EL (cell line): ENCODE data around the gene STAMBP.
"Not testable (repeated sequence)": the region's sequence is repeated elsewhere in the genome, so short reads cannot be mapped to it uniquely, and the experiment has no call there.

Experiments
- DNase-seq: peaks from one replicate; pipeline ENCODE4 v3.0.0-alpha.2; 2016

Gene STAMBP

DNA sequence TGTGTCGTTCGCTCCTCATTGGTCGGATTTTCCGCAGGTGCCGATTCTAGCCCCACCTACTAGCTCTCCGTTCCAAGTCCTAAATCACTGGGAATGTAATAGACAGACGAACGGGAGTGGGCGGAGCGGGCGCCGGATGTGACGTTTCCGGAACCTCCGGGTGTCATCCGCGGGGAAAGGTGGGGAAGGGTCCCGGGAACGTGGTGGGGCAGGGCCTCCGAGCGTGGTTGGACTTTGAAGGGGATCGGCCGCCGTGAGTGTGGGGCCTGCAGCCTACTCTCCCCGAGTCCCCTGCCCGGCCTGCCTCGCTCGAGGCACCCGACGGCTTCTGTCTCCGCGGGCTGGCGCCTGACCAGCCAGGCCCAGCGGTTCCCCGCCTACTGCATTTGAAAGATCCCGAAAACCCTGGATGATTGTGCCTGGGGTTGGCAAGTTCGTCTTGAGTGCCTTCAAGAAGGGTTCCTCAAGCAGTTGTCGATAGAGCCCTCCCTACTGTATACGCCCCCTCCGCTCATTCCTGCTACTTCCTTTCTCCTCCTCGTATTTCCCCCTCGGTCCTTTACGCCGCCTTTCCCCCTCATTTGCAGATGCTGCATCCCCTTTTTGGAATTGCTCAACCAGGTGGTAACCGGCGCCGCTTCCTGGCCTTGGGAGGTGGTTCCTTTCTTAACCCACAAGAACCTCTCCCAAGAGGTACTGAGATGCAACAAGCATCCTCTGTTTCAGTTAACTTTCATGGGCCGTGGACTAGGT, at the start of gene STAMBP:
TSS of gene STAMBP (plus strand) at position 144 of the 753 bp plus-strand sequence. CDS start 1,896 bp downstream, outside the sequence.
- peak; percentile 96 for DNase-seq

GRCh38 chr2:73779467-73780236, 49.1 kb upstream of the STAMBP start, which contains the start of gene DUSP11:
Gene DUSP11, minus strand, starts transcription at chr2:73780103. Its CDS starts 129 bp downstream, at chr2:73779974.
- peak; percentile 94 for DNase-seq

GRCh38 chr2:73780237-73780582, 48.6 kb upstream of the STAMBP start:
- no peak for DNase-seq

GRCh38 chr2:73783402-73783801, 45.4 kb upstream of the STAMBP start:
- peak; percentile 22 for DNase-seq

GRCh38 chr2:73783883-73784282, 44.9 kb upstream of the STAMBP start, which contains the start of gene C2orf78:
Gene C2orf78, plus strand, starts transcription at chr2:73784183. Its CDS starts 127 bp downstream, at chr2:73784310.
- DNase-seq, result not testable (repeated sequence)

- no peak for DNase-seq
Observed at GRCh38 chr2:73811878-73812277, 16.9 kb upstream of the STAMBP start.

DNA sequence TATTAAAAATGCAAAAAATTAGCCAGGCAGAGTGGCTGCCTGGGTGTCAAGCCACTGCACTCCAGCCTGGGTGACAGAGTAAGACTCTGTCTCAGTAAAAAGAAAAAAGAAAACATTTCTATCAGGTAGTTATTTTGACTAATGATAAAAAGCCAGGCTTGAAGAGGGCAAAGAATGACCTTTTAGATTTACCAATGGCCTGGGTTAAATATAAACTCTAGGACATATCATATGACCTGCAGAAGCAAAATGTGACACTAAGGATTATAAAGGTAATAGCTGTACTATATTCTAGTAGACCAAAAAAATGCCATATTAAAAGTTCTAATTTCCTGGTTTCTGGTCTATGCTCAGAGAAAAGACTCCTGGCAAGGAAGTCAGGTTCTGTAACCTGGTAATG, 16.1 kb upstream of the STAMBP start:
- DNase-seq, result no peak

DNA sequence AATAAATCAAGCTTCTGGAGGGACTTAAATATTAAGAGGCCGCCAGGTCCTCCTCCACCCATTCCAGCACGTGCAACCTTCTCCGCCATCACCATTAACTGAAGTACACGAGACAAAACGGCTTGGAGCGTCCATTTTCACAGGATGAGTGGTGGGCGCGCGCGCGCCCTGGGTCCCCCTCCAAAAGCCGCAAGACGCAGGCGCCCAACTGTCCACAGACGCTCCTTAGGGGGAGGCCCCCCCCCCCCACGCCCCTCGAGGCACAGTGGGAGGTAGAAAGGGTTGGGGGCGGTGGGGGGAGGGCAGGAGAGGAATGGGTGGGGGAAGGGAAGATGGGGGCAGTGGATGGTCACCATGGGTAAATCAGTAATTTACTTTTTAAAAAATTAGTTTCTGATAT, 10.5 kb upstream of the STAMBP start:
- no peak for DNase-seq

- no peak for DNase-seq
Observed at GRCh38 chr2:73821227-73821626, 7.5 kb upstream of the STAMBP start.

- DNase-seq, result no peak
Observed at GRCh38 chr2:73821669-73822068, 7.1 kb upstream of the STAMBP start.

GRCh38 chr2:73822276-73822675, 6.5 kb upstream of the STAMBP start:
- no peak for DNase-seq

- DNase-seq, result no peak
Observed at GRCh38 chr2:73822991-73823390, 5.8 kb upstream of the STAMBP start.

DNA sequence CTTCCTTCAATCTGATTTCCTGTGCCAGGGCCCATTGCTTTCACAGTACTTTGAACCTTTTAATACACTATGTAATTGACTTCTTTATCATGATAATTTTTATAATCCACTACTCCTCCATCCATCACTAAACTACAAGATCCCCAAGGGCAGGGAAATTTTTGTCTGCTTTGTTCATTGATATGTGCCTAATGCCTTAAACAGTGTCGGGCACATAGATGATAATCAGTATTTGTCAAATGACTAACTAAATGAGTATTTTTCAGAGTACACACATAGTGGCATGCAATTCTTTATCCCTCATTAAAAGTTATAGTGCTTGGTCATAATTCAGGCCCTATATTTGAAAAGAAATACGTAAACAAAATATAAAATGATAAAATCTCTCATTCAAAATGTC, 5.3 kb upstream of the STAMBP start:
- DNase-seq, result no peak

GRCh38 chr2:73823916-73824523, 4.7 kb upstream of the STAMBP start:
- DNase-seq, result peak; percentile 75

DNA sequence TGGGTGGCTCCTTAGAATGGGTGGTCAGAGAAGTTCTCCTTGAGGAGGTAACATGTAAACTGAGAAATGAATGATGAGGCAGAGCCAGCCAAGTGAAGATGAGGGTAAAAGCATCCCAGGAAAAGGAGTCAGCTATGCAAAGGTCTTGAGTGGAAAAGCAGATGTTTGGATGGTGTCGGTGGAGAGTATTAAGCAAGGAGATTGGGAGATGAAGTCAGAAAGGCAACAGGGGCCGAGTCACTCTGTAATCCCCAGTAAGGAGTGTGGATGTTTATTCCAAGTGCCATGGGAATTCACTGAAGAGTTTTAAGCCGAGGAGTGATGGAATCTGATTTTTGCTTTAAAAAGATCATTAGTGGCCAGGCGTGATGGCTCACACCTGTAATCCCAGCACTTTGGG, 3.4 kb upstream of the STAMBP start:
- no peak for DNase-seq

DNA sequence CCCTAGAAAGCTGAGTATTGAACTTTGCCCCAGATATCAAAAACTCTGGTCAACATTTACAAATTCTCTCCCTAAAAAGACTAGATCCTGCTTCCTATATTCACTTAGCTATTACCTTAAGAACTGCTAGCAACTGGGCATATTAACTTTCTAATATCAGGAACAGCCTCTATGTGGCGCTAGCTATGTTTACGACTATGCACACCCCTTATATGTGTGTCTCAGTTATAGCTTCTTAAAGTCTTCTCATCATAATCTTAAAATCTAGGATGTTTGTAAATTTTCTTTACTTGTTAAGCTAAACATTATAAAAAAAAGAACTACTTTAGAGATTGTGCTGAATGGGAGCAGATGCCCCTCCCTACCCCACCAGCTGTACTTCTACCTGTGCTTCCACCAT, 1.7 kb upstream of the STAMBP start:
- DNase-seq, result peak; percentile 48

GRCh38 chr2:73827660-73828388, 937 bp upstream of the STAMBP start:
- DNase-seq, result no peak

- DNase-seq, result no peak
Observed at GRCh38 chr2:73828389-73828817, 358 bp upstream of the STAMBP start.

DNA sequence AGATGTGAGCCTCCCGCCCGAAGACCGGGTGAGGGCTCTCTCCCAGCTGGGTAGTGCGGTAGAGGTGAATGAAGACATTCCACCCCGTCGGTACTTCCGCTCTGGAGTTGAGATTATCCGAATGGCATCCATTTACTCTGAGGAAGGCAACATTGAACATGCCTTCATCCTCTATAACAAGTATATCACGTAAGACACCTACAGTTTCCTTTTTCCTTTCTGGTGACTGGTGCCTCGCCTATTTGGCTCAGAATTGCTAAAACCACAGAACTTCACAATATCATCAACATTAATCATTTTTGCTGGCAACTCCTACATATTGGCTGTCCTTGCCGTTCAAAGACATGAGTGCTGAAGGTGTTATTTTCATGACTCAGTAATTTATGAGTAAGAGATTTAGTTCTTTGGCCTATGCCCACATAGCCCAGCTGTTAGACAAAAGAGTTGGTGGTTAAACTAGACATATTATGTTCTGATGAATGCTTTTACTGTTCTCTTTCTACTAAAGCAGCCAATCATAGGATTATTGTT, 2.2 kb downstream of the STAMBP start:
- peak; percentile 87 for DNase-seq

DNA sequence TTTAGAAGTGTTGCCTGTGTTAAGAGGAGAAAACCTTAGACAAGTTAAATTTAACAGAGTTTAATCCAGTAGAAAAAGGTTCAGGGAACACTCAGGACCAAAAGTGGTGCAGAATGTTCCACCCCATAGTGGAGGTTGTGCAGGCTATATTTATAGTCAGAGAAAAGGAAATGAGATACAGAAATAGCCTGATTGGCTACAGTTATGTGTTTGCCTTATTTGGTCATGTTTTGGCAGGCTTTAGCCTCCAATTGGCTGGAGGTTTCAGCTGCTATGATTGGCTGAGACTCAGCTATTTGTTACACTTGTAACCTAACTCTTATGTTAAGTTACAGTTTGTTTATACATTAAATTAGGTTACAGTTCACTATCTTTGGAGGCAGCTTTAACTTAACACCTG, 4.2 kb downstream of the STAMBP start:
- no peak for DNase-seq

- DNase-seq, result no peak
Observed at GRCh38 chr2:73836141-73836943, 7.6 kb downstream of the STAMBP start.
